GM18499 (cell line): ENCODE results near the gene HAL.

Experiments
- ATAC-seq: cut with Tn5 transposase; IDR thresholded peaks from one replicate; pipeline ENCODE4 v1.9.1; 2021; ENCODE audit warnings: moderate number of reproducible peaks; ENCODE audit not compliant: insufficient read depth, unreplicated experiment

HAL gene

DNA sequence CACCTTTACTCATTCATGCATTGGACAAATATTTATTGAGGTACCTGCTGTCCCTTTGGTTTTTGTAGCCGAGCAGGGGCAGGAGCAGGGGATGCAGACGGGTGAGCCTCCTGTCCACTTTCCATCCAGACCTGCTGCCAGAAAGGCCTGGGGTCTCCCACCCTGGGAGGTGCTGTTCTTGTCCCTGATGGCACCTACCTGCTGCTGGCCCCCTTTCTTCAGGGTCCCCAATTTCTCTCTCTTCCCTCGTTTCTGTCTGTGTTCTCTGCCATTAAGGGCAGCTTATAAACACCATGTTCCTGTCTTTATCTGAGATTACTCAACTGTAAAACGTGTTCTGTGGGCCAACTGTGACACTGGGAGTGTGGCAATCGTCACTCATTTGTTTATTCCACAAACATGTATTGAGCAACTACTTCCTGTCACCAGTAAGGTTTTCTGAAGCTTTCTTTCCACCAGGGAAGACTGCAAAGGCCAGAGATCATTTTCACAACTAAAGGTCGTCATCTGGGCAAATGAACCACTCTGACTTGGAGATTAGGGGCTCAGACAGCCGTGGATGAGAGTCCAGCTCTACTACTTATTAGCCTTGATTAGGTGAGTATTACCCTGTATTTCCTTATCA, at the start of gene HAL:
TSS of gene HAL (minus strand) at position 311 of the 625 bp plus-strand sequence. CDS start 434 bp downstream, outside the sequence.
- no peak for ATAC-seq

DNA sequence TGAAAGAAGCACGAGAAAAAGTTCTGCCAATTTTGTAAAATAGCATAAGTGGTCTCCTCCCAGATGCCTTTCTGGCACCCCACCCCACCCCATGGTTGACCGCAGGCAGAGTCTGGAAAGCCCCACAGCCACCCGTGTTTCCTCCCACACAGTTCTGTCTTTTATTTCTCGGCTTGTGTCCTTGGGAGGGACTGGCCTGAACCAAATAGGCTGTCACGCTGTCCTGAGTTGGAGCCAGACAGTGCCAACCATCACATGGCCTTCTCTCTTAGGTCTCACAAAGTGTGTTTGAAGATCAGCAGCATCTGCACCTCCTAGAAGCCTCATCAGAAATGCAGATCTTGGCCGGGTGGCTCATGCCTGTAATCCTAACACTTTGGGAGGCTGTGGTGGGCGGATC, 49.4 kb upstream of the HAL start:
- ATAC-seq = no peak

GRCh38 chr12:96044943-96045290, 48.8 kb upstream of the HAL start:
- no peak for ATAC-seq

DNA sequence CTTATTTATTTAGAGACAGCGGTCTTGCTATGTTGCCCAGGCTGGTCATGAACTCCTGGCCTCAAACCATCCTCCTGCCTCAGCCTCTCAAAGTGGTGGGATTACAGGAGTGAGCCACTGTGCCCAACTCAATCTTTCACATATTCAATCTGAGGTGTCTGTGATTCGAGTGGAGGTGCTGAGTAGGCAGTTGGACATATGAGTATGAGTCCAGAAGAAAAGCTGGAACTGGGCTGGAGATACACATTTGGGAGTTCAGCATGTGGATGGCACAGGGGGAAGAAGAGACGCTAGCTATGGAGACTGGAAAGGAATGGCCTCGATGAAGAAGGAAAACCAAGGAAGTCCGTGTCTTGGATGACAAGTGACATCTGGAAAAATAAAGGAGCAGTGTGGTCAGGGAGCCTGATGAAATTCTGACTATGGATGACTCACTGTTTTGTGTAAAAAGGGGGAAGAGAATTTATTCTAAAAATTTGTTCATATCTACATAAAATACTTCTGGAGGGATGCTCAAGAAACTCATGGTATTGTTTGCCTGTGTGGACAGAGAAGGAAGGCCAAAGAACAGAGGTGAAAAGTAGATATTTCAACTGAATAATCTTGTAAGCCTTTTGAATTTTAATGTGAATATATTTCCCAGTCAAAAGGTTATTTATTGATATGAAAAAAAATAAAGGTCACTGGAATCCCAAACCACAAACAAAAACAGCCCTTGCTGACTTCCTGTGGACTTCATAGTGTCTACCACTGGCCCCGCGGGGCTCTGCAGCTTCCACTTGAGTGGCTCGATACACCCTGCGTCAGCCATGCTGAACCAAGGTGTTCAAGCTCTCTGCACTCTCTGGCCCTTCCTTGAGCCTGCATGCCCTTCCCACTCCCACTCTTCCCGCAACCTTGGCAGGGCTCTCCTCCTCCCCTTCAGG, 48.1 kb upstream of the HAL start:
- ATAC-seq = no peak

GRCh38 chr12:96041181-96041580, 45.0 kb upstream of the HAL start:
- no peak for ATAC-seq

- ATAC-seq = no peak
Observed at GRCh38 chr12:96040305-96041133, 44.4 kb upstream of the HAL start.

- ATAC-seq = no peak
Observed at GRCh38 chr12:96039516-96039915, 43.4 kb upstream of the HAL start.

DNA sequence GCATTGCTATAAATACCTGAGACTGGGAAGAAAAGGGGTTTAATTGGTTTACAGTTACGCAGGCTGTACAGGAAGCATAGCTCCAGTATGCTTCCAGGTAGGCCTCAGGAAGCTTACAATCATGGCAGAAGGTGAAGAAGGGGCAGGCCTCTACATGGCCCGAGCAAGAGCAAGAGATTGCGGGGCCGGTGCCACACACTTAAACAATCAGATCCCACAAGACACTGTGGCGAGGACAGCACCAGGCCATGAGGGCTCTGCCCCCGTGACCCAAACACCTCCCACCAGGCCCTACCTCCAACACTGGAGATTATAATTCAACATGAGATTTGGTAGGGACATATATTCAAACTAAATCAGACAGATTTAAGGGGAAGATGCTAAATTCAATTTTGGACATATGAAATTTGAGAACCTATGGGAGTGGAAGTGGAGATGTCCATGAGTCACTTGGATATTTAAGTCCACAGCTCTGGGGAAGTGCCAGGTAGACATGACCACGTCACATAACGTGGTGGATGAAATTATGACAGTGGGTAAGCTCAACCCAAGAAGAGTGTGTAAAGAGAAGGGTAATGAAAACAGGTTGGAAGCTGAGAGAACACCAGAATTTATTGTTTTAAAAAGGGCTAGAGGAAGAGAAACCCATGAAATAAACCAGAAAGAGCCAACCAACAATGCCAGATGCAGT, 40.8 kb upstream of the HAL start:
- no peak for ATAC-seq

- ATAC-seq = peak; percentile 82
Observed at GRCh38 chr12:96035283-96036236, 39.4 kb upstream of the HAL start, which contains the start of gene LTA4H. Gene LTA4H (minus strand): TSS chr12:96035587. CDS start chr12:96035519, 68 bp downstream.

DNA sequence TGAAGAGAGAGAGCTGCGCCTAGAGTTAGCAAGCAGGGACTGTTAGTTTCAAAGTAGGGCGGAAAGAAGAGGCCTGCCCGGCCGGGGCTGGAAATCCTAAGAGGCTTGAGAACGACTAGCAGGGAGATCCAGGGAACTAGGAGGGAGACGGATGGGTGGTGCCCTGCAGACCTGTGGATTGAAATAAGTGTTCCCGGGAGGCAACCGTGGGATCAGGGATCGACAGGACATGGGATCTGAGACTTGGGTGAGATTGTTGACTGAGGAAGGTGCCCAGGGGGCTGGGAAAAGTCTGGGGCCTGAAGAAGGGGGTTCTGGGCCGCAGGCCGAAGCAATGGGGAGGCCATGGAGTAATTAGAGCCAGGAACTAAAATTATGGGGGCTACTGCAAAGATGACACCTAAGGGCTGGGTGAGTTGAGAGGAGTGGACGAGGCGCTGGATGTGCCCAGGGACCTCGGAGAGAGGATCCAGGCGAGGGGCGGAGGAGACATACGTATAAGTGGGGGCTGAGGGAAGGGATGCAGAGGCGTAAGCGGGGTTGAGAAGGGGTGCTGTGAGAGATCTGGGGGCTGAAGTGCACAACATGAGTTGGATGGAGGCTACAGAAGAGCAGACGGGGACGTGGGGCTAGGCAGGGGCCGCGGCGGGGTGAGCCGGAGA, 38.6 kb upstream of the HAL start:
- no peak for ATAC-seq

GRCh38 chr12:96033549-96034389, 37.6 kb upstream of the HAL start:
- no peak for ATAC-seq

GRCh38 chr12:96029826-96030225, 33.7 kb upstream of the HAL start:
- no peak for ATAC-seq

GRCh38 chr12:96028538-96028937, 32.4 kb upstream of the HAL start:
- ATAC-seq = no peak

- no peak for ATAC-seq
Observed at GRCh38 chr12:96026331-96026730, 30.2 kb upstream of the HAL start.

DNA sequence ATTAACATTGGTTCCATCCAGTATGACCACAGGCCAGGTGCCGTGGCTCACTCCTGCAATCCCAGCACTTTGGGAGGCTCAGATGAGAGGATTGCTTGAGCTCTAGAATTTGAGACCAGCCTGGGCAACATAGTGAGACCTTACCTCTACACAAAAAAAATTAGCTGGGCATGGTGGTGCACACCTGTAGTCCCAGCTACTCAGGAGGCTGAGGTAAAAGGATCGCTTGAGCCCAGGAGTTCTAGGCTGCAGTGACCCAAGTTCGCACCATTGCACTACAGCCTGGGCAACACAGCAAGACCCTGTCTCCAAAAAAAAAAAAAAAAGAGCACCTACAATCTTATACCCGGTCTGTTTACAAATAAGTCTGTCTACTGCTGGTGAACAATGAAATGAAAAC, 29.4 kb upstream of the HAL start:
- ATAC-seq = no peak

- ATAC-seq = peak; percentile 90
Observed at GRCh38 chr12:96020314-96021003, 24.3 kb upstream of the HAL start.

GRCh38 chr12:96015672-96016071, 19.5 kb upstream of the HAL start:
- no peak for ATAC-seq
